ENCODE data around the gene PRPF19. TPM values are rescaled to one million over a fixed set of nuclear protein-coding genes. Genes with fewer than 3 reads are reported as not detected.

PRPF19 gene
- polyA plus RNA-seq, 1 donor from 2014 or later, result 71.3 TPM

DNA sequence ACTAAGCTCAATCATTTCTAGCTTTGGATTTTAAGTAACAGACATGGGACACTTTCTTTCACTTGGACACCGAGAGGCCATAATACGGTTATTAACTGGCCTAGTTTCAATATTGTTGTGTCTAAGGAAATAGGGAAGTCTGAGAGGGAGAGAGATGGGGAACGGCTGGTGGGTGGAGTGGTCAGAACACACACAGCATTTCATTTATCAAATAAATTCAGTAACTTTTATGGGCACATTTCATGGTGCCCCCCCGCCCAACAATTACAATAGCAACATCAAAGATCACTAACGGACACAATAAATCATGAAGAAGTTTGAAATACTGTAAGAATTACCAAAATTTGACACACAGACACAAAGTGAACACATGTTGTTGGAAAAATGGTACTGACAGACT, 10.7 kb downstream of the PRPF19 start:
- Histone ChIP-seq H3K4me3 (ENCODE audit: low read length) (no peak overlapping the region), H3K9me2 (ENCODE audit: insufficient read depth, low read length) (no peaks in the 10 kb centered on the region), H3F3A (ENCODE audit: insufficient read depth, low read length, poor library complexity, severe bottlenecking) (no peaks in the 10 kb centered on the region), H3K27me3 (ENCODE audit: insufficient read depth, low read depth, low read length) (no peaks in the 10 kb centered on the region), H3K36me3 (ENCODE audit: insufficient read depth, low read length) (peaks cover 8% of the 10 kb centered on the region), H4K20me1 (ENCODE audit: insufficient read depth) (no peaks in the 10 kb centered on the region), H3K9me3 (ENCODE audit: low read length) (no peaks in the 10 kb centered on the region), H3K9ac (ENCODE audit: low read length) (no peak overlapping the region), H3K79me2 (replicated peaks; ENCODE audit: insufficient read depth, low read length) (no peaks in the 10 kb centered on the region), H3K27ac (ENCODE audit: low read length) (no peak overlapping the region), H3K4me2 (ENCODE audit: low read length) (no peak overlapping the region), H2AFZ (ENCODE audit: low read depth, low read length) (no peak overlapping the region)
- TF ChIP-seq POLR2AphosphoS5 (IDR thresholded peaks at IDR 0.05), result no peak

DNA sequence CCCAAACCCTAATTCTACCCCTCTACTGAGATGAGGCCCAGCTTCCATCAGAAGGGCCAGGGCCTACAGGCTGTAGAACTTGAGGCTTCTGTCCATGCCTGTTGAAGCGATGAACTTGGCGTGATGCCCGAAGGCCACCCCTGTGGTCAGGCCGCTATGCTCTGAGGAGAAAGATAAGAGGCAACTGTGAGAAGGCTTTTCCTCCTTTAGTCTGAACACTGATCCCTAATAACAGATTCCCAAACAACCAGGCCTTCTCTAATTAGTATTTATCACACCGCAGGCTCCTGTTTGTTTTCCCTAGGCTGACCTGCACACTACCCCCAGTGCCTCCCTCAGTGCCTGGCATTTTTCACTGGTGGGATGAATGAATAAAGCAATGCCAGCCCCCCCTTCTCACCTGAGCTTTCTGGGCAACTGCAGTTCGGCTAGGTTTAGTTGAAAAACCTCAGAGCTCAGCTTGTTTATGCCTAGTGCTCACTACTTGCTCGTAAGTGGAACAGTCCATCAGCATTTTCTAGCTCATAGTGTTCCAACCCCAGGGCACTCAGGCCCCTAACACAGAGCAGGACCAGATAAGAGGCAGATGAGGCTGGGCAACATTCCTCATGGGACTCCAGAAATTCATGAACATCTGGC, 15.2 kb downstream of the PRPF19 start:
- no peaks in the 10 kb centered on the region for H3K36me3 ChIP-seq (ENCODE audit: insufficient read depth, low read length)
- TF ChIP-seq, protein P1, sequence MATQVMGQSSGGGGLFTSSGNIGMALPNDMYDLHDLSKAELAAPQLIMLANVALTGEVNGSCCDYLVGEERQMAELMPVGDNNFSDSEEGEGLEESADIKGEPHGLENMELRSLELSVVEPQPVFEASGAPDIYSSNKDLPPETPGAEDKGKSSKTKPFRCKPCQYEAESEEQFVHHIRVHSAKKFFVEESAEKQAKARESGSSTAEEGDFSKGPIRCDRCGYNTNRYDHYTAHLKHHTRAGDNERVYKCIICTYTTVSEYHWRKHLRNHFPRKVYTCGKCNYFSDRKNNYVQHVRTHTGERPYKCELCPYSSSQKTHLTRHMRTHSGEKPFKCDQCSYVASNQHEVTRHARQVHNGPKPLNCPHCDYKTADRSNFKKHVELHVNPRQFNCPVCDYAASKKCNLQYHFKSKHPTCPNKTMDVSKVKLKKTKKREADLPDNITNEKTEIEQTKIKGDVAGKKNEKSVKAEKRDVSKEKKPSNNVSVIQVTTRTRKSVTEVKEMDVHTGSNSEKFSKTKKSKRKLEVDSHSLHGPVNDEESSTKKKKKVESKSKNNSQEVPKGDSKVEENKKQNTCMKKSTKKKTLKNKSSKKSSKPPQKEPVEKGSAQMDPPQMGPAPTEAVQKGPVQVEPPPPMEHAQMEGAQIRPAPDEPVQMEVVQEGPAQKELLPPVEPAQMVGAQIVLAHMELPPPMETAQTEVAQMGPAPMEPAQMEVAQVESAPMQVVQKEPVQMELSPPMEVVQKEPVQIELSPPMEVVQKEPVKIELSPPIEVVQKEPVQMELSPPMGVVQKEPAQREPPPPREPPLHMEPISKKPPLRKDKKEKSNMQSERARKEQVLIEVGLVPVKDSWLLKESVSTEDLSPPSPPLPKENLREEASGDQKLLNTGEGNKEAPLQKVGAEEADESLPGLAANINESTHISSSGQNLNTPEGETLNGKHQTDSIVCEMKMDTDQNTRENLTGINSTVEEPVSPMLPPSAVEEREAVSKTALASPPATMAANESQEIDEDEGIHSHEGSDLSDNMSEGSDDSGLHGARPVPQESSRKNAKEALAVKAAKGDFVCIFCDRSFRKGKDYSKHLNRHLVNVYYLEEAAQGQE (IDR thresholded peaks at IDR 0.05; ENCODE audit: borderline replicate concordance), result no peak
- H3K27me3 ChIP-seq (ENCODE audit: insufficient read depth, low read depth, low read length), result no peaks in the 10 kb centered on the region
- no peak overlapping the region for H2AFZ ChIP-seq (ENCODE audit: low read depth, low read length)
- H3K4me3 ChIP-seq (ENCODE audit: low read length), result no peak overlapping the region
- H3K9me3 ChIP-seq (ENCODE audit: low read length), result no peaks in the 10 kb centered on the region
- H3K27ac ChIP-seq (ENCODE audit: low read length), result no peak overlapping the region
- H3K79me2 ChIP-seq (replicated peaks; ENCODE audit: insufficient read depth, low read length), result no peaks in the 10 kb centered on the region
- H3K9me2 ChIP-seq (ENCODE audit: insufficient read depth, low read length), result no peaks in the 10 kb centered on the region
- no peak overlapping the region for H3K4me2 ChIP-seq (ENCODE audit: low read length)
- no peaks in the 10 kb centered on the region for H4K20me1 ChIP-seq (ENCODE audit: insufficient read depth)
- no peaks in the 10 kb centered on the region for H3F3A ChIP-seq (ENCODE audit: insufficient read depth, low read length, poor library complexity, severe bottlenecking)
- H3K9ac ChIP-seq (ENCODE audit: low read length), result no peak overlapping the region

- H2AFZ ChIP-seq (ENCODE audit: low read depth, low read length), result no peak overlapping the region
- H3F3A ChIP-seq (ENCODE audit: insufficient read depth, low read length, poor library complexity, severe bottlenecking), result no peaks in the 10 kb centered on the region
- H4K20me1 ChIP-seq (ENCODE audit: insufficient read depth), result no peaks in the 10 kb centered on the region
- no peak overlapping the region for H3K4me3 ChIP-seq (ENCODE audit: low read length)
- no peak overlapping the region for H3K9ac ChIP-seq (ENCODE audit: low read length)
- no peaks in the 10 kb centered on the region for H3K9me3 ChIP-seq (ENCODE audit: low read length)
- no peaks in the 10 kb centered on the region for H3K9me2 ChIP-seq (ENCODE audit: insufficient read depth, low read length)
- TF ChIP-seq EZH2 (IDR thresholded peaks at IDR 0.05; ENCODE audit: borderline replicate concordance, insufficient read depth, low read length, poor library complexity, severe bottlenecking) (no peak), RAD21 (conservative IDR thresholded peaks at IDR 0.05) (no peak), EP300 (conservative IDR thresholded peaks at IDR 0.05; ENCODE audit: poor library complexity, severe bottlenecking) (no peak), SMC3 (conservative IDR thresholded peaks at IDR 0.05; ENCODE audit: poor library complexity) (no peak), POLR2AphosphoS5 (IDR thresholded peaks at IDR 0.05) (no peak), MXI1 (conservative IDR thresholded peaks at IDR 0.05; ENCODE audit: poor library complexity, severe bottlenecking) (no peak)
- TF ChIP-seq, protein P1 (IDR thresholded peaks at IDR 0.05; ENCODE audit: borderline replicate concordance), result no peak
- no peak overlapping the region for H3K27ac ChIP-seq (ENCODE audit: low read length)
- no peaks in the 10 kb centered on the region for H3K79me2 ChIP-seq (replicated peaks; ENCODE audit: insufficient read depth, low read length)
- H3K36me3 ChIP-seq (ENCODE audit: insufficient read depth, low read length), result no peaks in the 10 kb centered on the region
- H3K27me3 ChIP-seq (ENCODE audit: insufficient read depth, low read depth, low read length), result no peaks in the 10 kb centered on the region
- no peak overlapping the region for H3K4me2 ChIP-seq (ENCODE audit: low read length)
These were observed 15.7 kb downstream of the PRPF19 start for GRCh38 chr11:60890696-60891095.

Data from neural cell (in vitro differentiated cells).